ENCODE results near the gene ABLIM1.

- TF ChIP-seq CTCF (IDR thresholded peaks at IDR 0.05) = no peak
- no peak for TF ChIP-seq POLR2A (IDR thresholded peaks at IDR 0.05)
These were observed 26.2 kb upstream of the ABLIM1 start for GRCh38 chr10:114684084-114684821.
